NCI-H128 (cell line): ENCODE data around the gene IL1RL1.
"Not testable (repeated sequence)": the region's sequence is repeated elsewhere in the genome, so short reads cannot be mapped to it uniquely, and the experiment has no call there.

Source experiments
- DNase-seq: peaks from one replicate; lab custom pipeline; 2025; ENCODE audit not compliant: unreplicated experiment; lab: John Stamatoyannopoulos, UW

The IL1RL1 gene

GRCh38 chr2:102291319-102292075 is 19.9 kb upstream of the IL1RL1 start:
- no peak for DNase-seq

DNA sequence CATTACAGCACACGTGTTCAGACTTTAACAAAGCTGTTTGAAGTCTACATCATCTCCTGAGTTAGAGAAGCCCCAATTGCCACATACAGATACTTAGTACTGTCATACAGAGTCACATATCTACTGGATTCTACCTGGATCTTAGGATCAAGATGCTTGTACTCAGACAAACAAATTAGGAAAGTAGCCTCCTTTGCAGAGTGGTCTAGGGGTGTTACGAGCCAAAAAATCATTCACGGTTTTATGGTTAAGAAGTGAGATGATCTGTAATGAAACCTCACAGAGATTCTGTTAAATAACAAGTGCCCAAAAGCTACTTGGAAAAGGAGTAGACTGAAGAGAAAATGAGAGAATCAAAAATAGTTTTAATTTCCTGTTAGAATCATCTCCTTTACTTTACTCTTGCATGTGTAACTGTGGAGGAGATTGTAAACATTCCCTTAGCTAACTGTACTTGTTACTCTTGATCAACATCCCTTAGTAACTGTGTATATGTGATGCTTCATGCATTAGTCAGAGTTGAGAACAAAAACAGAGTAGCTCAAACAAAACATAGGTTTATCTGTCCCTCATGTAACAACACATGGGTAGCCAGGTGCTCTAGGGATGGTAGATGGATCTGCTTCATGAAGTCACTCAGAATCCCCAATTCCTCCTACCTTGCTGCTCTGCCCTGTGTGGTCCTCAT is 16.4 kb upstream of the IL1RL1 start:
- DNase-seq, result no peak

GRCh38 chr2:102295566-102295965 is 15.8 kb upstream of the IL1RL1 start:
- no peak for DNase-seq

DNA sequence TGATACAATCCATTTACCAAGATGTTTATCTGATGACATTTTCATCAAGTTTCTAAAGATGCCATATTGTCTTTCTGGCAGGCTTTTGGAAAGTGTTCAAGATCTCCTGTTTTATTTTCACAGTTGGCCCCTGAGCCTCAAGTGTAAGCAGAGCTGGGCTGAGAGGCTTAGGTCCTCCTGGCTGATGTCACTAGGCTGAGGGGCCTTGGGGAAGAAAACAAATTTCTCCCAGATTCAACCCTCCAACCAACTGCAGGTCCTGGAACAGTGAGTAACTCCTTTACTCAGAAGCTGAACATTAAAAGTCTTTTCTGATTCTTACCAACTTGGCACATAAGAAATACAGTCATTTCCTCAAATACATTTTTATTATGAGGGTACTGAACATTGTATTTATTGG is 14.9 kb upstream of the IL1RL1 start:
- no peak for DNase-seq

GRCh38 chr2:102297891-102298290 is 13.5 kb upstream of the IL1RL1 start:
- DNase-seq, result no peak

- no peak for DNase-seq
Measured at GRCh38 chr2:102301867-102302362, 9.4 kb upstream of the IL1RL1 start.

DNA sequence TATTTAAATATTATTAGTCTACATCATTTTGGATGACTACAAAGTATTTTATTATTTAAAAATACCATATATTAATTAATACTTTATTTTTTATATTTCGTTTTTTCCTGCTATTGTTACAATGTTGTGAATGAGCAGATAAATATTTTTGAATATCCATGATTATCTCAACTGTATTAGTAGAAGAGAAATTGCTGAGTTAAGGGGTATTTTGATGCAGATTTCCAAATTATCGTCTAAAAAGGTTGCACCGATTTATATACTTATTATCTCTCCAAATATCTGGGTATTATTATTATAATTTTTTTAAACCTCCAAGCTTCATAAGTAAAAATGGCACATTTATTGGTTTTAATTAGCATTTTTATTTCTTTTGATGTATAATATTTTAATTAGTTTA is 8.9 kb upstream of the IL1RL1 start:
- no peak for DNase-seq

GRCh38 chr2:102303589-102303988 is 7.8 kb upstream of the IL1RL1 start:
- DNase-seq, result no peak

- DNase-seq, result no peak
Measured at GRCh38 chr2:102304268-102304667, 7.1 kb upstream of the IL1RL1 start.

- DNase-seq, result no peak
Measured at GRCh38 chr2:102304711-102305611, 6.4 kb upstream of the IL1RL1 start.

GRCh38 chr2:102306125-102306524 is 5.2 kb upstream of the IL1RL1 start:
- no peak for DNase-seq

DNA sequence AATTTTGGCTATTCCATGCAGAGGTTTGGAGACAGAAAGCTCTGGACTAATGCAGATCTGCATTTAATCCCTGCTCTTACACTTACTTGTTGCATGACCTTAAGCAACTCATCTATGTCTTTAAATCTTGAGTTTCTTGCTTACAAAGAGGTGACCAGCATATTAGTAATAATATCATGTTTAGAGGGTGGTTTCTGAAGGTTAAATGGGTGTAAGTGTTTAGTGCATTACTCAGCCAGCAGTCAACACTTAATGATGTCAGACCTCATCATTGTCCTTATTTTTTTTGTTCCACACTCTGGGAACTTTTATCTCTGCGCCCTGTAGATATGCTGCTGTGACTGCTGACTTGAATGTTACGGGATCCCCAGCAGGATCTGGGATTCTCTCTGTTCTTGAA is 1.7 kb downstream of the IL1RL1 start:
- no peak for DNase-seq

DNA sequence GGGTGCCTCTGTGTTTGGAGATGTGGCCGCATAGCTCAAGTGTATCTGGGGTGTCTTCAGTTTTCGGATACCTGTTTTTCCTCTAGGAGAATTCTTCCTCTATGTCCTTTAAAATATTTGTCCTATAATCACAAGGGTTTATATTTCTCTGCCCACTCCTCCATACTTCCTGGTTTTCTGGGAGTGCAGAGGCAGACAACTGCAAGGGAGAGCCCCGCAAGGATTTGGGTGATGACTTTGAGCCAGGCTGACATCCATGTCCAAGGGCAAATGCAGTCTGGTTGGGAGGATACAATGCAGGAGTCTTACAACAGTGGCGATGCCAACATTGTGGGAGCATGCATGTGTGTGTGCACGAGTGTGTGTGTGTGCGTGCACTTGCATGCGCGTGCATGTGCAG is 2.1 kb downstream of the IL1RL1 start:
- DNase-seq, result no peak

GRCh38 chr2:102313950-102314349 is 2.6 kb downstream of the IL1RL1 start:
- DNase-seq, result no peak

DNA sequence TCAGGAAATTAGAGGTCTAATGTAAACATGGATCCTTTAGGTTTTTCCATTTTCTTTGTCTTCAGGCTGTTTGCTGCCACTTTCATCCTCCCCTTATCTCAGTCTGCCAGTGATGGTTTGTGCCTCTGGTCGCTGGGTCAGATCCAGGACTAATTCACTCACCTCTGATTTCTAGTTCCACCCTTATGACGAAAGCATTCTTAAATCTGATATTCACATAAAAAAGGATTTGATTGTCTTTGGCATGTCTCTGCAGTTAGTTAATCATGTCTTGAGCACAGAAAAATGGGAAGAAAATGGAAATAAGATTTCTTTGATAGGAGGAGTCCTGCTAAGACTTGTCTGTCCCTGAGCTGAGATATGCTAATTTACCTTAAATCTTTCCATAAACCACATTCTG is 4.6 kb downstream of the IL1RL1 start:
- DNase-seq, result no peak

DNA sequence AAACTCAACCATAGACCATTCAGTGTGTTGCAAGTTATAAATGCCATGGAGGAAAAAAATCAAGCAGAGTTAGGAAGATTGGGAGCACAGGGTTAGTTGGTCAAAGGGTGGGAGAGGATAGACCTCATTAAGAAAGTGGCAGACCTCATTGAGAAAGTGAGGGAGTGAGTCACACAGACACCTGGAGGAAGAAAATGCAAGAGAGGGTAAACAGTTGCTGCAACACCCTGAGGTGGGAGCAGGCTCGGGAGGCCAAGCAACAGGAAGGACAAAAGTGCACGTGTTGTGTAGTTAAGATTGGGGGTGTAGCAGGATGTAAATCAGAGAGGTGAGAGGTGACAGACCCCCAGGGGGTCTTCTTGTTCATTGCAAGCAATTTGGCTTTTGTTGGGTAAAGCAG is 6.4 kb downstream of the IL1RL1 start:
- no peak for DNase-seq

GRCh38 chr2:102318437-102318836 is 7.1 kb downstream of the IL1RL1 start:
- DNase-seq, result no peak

GRCh38 chr2:102321941-102322719 is 10.8 kb downstream of the IL1RL1 start:
- no peak for DNase-seq

- not testable (repeated sequence) for DNase-seq
Measured at GRCh38 chr2:102324914-102325313, 13.6 kb downstream of the IL1RL1 start.

DNA sequence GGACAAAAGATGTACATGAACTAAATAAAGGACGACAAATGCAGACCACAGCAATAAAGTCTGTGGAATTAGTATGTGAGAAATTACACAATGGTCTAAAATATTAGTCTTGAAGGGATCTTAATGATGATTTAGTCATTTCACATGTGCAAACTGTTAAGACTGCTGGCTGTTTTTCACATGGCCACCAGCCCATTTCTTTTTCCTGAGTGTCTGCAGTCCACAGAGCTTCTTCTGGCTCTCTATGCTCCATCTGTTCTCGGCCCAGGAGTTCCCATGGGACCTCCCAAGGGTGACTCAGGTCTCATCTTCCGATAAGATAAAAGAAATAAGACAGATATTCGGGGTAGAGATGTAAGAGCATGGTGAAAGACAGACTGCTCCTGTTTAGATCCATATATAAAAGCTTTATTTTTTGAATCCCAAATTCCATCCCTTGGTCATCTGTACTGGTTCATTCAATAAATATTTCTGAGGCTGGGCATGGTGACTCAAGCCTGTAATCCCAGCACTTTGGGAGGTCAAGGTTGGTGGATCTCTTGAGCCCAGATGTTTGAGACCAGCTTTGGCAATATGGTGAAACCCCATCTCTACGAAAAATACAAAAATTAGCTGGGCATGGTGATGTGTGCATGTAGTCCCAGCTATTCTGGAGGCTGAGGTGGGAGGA is 20.1 kb downstream of the IL1RL1 start:
- no peak for DNase-seq
